ENCODE data around the gene NKX1-1.

Gene NKX1-1

DNA sequence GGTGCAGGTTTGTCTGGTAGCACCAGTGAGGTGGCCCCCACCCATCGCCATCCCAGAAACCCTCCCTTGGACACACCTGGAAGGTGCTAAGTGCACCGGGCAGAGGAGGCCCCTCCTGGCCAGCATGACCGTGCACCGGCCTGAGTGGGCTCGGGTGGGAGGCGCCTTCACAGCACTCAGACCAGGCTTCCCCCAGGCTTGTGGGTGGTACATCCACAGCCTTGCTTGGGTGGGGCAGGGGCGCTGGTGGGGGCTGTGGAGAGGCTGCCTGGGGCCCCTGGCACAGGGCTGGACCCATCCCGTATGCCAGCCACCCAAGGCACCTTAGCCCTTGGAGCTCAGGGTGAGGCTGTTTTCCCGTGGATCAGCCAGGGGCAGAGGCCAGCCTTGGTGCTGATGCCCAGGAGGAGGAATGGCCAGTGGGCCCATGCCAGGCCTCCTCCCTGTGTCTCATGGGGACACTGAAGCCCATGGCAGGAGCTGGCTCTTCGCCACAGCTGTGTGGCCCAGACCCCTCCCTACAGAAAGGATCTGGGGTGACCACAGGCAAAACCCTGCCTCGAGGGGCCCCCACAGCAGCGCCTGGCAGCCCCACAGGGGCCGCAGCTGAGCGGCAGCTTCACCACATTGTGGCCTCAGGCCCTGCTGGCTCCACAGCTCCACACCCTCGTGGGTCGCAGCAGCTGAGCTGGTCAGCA, 21.4 kb downstream of the NKX1-1 start:
- no peaks in the 10 kb centered on the region for H3K27me3 ChIP-seq (ENCODE audit: control insufficient read depth in 2 of 2, insufficient read depth in 2 of 2, low read length in 2 of 2)
- peaks cover 14 to 18% of the 10 kb centered on the region in 2 donors for H3K36me3 ChIP-seq (ENCODE audit: control insufficient read depth in 2 of 2, insufficient read depth in 2 of 2, low read length in 2 of 2)
- H3K27ac ChIP-seq (ENCODE audit: low read depth in 2 of 2, low read length in 2 of 2) = no peak overlapping the region
- H3K9ac ChIP-seq (ENCODE audit: low read depth in 1 of 2, low read length in 2 of 2) = no peak overlapping the region
- no peak overlapping the region for H3K4me3 ChIP-seq (ENCODE audit: low read length in 2 of 2)
- H3K4me1 ChIP-seq (ENCODE audit: control insufficient read depth in 2 of 2, insufficient read depth in 2 of 2, low read length in 2 of 2) = no peaks in the 10 kb centered on the region
- peaks cover 0 to 8% of the 10 kb centered on the region in 2 donors for H3K9me3 ChIP-seq (ENCODE audit: control insufficient read depth in 2 of 2, low read length in 2 of 2)

DNA sequence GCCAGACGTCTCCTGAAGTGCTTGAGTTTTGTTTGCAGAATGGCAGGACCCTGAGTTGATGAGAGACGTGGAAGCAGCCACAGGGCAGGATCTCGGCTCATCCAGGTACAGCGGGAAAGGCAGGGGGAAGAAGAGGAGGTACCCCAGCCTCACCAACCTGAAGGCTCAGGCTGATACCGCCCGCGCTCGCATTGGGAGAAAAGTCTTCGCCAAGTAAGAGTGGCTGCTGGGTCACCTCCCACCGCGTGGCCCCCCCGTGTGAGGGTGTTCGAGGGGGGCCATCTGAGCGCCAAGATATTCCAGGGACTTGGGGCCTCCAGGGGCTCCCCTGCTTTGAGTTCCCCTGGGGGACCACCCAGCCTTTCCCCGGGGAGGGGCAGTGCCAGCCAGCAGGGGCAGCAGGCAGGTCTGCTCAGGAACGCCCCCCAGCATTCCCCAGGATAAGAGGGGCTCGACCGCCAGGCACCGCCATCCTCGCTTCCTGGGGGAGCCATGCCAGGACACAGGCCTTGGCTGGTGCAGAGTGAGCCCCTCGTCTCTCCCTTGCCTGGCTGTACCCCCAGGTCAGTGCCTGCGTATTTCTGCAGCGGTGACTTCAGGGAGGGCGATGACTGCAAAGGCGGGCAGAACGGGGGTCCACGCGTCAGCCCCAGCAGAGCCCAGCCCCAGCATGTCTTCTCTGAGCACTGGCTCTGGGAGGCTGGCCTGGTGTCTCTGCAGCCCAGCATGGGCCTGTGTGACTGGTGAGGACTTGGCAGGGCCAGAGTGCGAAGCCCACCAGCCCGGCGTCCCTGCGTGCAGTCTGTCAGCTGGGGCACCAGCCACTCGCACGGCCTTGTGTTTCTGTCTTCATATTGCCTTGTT, 22.3 kb downstream of the NKX1-1 start:
- Histone ChIP-seq H3K9ac (ENCODE audit: low read depth in 1 of 2, low read length in 2 of 2) (no peak overlapping the region), H3K4me1 (ENCODE audit: control insufficient read depth in 2 of 2, insufficient read depth in 2 of 2, low read length in 2 of 2) (no peaks in the 10 kb centered on the region), H3K4me3 (ENCODE audit: low read length in 2 of 2) (no peak overlapping the region), H3K27me3 (ENCODE audit: control insufficient read depth in 2 of 2, insufficient read depth in 2 of 2, low read length in 2 of 2) (no peaks in the 10 kb centered on the region), H3K9me3 (ENCODE audit: control insufficient read depth in 2 of 2, low read length in 2 of 2) (peaks cover 0 to 8% of the 10 kb centered on the region in 2 donors), H3K27ac (ENCODE audit: low read depth in 2 of 2, low read length in 2 of 2) (no peak overlapping the region), H3K36me3 (ENCODE audit: control insufficient read depth in 2 of 2, insufficient read depth in 2 of 2, low read length in 2 of 2) (peaks cover 14 to 18% of the 10 kb centered on the region in 2 donors)

DNA sequence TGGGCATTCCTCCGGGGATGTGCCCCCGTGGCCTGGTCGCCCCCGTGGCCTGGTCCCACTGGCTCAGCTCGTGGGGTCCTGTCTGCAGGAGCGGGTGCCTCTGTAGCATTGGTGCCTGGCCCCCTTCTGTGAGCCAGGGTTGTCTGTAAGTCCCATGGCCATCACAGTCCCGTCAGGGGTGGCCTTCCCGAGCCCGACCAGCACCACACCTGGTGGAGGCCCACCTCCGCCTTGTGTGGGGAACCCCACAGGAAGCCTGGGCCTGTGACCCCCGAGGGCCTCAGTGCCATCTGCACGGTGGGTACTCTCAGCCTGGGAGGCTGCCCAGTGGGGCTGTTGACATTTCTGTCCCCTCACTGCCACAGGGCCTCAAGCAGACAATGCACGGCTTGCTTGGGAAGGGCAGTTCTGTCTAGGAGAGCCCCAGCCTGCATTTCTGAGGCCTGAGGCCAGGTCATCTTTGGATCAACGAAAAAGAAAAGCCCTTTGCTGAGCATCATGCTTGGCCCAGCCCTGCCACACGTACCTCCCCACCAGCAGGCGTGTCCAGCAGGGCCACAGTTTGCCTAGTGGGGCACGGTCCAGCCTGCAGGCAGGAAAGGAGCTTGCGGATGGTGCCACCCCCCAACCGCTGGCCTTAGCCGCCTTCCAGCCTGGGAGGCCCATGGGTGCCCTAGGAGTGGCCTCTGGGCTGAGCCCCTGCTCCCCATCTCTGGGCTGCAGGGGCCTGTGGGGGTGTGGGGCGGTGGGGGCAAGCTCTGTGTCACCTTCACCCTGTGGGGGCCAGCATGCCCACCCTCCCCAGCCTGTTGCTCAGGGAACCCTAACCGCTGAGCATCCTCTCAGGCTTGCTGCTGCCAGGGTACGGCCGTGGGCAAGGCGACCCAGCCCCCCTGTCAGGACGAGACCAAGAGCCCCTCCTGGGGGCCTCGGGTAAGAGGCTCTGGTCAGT, 23.2 kb downstream of the NKX1-1 start:
- no peaks in the 10 kb centered on the region for H3K4me1 ChIP-seq (ENCODE audit: control insufficient read depth in 2 of 2, insufficient read depth in 2 of 2, low read length in 2 of 2)
- H3K36me3 ChIP-seq (ENCODE audit: control insufficient read depth in 2 of 2, insufficient read depth in 2 of 2, low read length in 2 of 2) = peaks cover 14% of the 10 kb centered on the region in 2 donors
- H3K27me3 ChIP-seq (ENCODE audit: control insufficient read depth in 2 of 2, insufficient read depth in 2 of 2, low read length in 2 of 2) = no peaks in the 10 kb centered on the region
- H3K9me3 ChIP-seq (ENCODE audit: control insufficient read depth in 2 of 2, low read length in 2 of 2) = no peaks in the 10 kb centered on the region
- no peak overlapping the region for H3K27ac ChIP-seq (ENCODE audit: low read depth in 2 of 2, low read length in 2 of 2)
- no peak overlapping the region for H3K4me3 ChIP-seq (ENCODE audit: low read length in 2 of 2)
- no peak overlapping the region for H3K9ac ChIP-seq (ENCODE audit: low read depth in 1 of 2, low read length in 2 of 2)

DNA sequence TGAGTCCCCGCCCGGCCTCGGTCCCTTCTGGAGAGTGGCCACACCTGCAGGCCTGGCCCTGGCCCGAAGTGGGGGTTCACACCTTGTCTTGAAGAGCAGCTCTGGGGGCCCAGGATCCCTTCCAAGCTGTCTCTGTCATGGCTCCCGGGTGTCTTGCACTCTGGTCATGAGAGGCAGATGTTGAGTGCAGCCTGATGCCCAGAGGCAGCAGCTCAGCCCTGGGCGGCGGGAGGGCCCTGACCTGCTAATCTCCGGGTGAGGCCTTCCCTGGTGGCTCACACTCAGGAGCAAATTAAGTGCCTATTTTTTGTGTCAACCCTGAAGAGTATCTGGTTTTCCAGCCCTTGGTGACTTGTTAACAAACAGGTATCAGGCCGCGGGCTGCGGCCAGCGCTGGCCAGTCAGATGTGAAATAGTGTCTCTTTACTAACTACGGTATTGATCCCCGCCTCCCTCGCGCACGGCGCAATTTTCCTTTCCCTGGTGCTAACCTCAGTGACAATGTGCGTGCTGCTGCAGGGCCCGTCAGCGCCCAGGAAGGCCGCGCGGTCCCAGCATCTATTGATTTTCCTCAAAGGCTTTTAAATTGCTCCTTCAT, 24.2 kb downstream of the NKX1-1 start:
- Histone ChIP-seq H3K9me3 (ENCODE audit: control insufficient read depth in 2 of 2, low read length in 2 of 2) (no peaks in the 10 kb centered on the region), H3K36me3 (ENCODE audit: control insufficient read depth in 2 of 2, insufficient read depth in 2 of 2, low read length in 2 of 2) (peaks cover 10 to 14% of the 10 kb centered on the region in 2 donors), H3K9ac (ENCODE audit: low read depth in 1 of 2, low read length in 2 of 2) (no peak overlapping the region), H3K27ac (ENCODE audit: low read depth in 2 of 2, low read length in 2 of 2) (no peak overlapping the region), H3K4me3 (ENCODE audit: low read length in 2 of 2) (no peak overlapping the region), H3K27me3 (ENCODE audit: control insufficient read depth in 2 of 2, insufficient read depth in 2 of 2, low read length in 2 of 2) (no peaks in the 10 kb centered on the region), H3K4me1 (ENCODE audit: control insufficient read depth in 2 of 2, insufficient read depth in 2 of 2, low read length in 2 of 2) (no peaks in the 10 kb centered on the region)

DNA sequence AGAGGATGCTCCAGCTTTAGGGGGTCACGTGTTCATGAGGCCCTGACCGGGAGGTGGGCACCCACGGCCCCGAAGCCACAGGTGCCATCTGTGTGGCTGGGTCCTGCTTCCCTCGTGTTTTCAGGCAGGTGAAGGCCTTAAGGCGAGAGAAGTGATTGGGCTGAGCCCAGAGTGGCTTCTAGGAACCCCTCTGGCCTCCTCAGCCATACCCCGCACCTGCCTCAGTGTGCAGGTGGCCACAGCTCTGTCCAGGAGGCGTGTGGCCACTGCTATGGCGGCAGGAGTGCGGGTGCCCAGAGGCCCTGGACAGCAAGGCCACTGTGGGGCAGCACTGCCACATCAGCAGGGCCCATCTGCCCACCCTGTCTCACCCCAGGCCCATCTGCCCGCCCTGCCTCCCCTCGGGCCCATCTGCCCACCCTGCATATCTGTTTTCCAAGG, 25.0 kb downstream of the NKX1-1 start:
- H3K27me3 ChIP-seq (ENCODE audit: control insufficient read depth in 2 of 2, insufficient read depth in 2 of 2, low read length in 2 of 2) = no peaks in the 10 kb centered on the region
- no peak overlapping the region for H3K27ac ChIP-seq (ENCODE audit: low read depth in 2 of 2, low read length in 2 of 2)
- H3K4me1 ChIP-seq (ENCODE audit: control insufficient read depth in 2 of 2, insufficient read depth in 2 of 2, low read length in 2 of 2) = no peaks in the 10 kb centered on the region
- H3K9me3 ChIP-seq (ENCODE audit: control insufficient read depth in 2 of 2, low read length in 2 of 2) = no peaks in the 10 kb centered on the region
- no peak overlapping the region for H3K4me3 ChIP-seq (ENCODE audit: low read length in 2 of 2)
- peaks cover 9 to 12% of the 10 kb centered on the region in 2 donors for H3K36me3 ChIP-seq (ENCODE audit: control insufficient read depth in 2 of 2, insufficient read depth in 2 of 2, low read length in 2 of 2)
- H3K9ac ChIP-seq (ENCODE audit: low read depth in 1 of 2, low read length in 2 of 2) = no peak overlapping the region

DNA sequence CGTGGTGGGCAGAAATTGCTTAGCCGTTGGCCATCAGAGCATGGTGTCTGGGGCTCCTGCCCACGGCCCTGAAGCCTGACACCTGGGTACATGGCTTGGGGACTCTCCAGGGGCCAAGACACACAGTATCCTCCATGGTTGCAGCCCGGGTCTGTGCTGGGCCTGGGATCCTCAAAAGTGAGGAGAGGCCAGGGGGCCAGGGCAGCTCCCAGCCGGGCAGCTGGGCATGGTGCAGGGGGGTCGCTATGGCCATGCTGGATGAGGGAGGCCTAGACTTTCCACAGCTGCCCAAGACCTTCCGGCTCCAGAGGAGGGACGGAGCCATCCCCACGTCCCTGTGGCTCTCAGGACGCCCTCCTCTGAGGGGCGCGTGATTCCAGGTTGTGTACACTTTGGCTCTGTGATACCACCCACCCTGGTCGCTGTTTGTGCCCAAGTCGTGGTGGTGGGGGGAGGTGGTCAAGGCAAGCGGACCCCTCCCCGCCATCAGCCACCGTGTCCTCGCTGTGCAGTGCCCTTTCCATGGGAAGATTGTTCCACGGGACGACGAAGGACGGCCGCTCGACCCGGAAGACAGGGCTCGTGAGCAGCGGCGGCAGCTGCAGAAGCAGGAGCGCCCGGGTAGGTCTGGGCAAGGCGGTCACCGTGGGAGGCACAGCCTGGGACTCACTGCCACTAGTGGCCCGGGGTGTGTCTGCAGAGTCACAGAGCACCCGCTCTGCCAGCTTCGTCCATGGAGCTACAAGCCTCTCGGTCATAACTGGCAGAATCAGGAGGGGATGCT, 25.7 kb downstream of the NKX1-1 start:
- no peak overlapping the region for H3K27ac ChIP-seq (ENCODE audit: low read depth in 2 of 2, low read length in 2 of 2)
- no peaks in the 10 kb centered on the region for H3K27me3 ChIP-seq (ENCODE audit: control insufficient read depth in 2 of 2, insufficient read depth in 2 of 2, low read length in 2 of 2)
- no peak overlapping the region for H3K4me3 ChIP-seq (ENCODE audit: low read length in 2 of 2)
- peaks cover 6 to 9% of the 10 kb centered on the region in 2 donors for H3K36me3 ChIP-seq (ENCODE audit: control insufficient read depth in 2 of 2, insufficient read depth in 2 of 2, low read length in 2 of 2)
- H3K4me1 ChIP-seq (ENCODE audit: control insufficient read depth in 2 of 2, insufficient read depth in 2 of 2, low read length in 2 of 2) = no peaks in the 10 kb centered on the region
- no peaks in the 10 kb centered on the region for H3K9me3 ChIP-seq (ENCODE audit: control insufficient read depth in 2 of 2, low read length in 2 of 2)
- H3K9ac ChIP-seq (ENCODE audit: low read depth in 1 of 2, low read length in 2 of 2) = no peak overlapping the region

DNA sequence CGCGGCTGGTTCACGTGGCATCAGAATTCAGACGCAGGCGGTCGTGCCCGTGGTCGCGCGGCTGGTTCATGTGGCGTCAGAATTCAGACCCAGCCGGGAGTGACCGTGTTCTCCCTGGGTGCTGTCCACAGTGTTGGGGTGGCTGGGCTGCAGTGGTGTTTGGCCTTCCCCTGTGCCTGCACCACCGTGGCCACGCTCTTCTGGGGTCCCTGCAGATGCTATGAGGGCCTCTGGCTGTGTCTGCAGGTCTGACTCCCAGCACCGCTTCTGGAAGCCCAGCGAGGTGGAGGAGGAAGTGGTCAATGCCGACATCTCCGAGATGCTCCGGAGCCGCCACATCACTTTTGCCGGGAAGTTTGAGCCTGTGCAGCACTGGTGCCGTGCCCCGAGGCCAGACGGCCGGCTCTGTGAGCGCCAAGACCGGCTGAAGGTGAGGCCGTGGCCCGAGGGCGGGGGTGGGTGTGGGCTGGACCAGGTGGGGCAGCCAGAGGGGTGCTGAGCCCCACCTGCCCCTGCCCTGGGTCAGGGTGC, 26.4 kb downstream of the NKX1-1 start:
- Histone ChIP-seq H3K27ac (ENCODE audit: low read depth in 2 of 2, low read length in 2 of 2) (no peak overlapping the region), H3K36me3 (ENCODE audit: control insufficient read depth in 2 of 2, insufficient read depth in 2 of 2, low read length in 2 of 2) (peaks cover 6 to 9% of the 10 kb centered on the region in 2 donors), H3K4me1 (ENCODE audit: control insufficient read depth in 2 of 2, insufficient read depth in 2 of 2, low read length in 2 of 2) (no peaks in the 10 kb centered on the region), H3K27me3 (ENCODE audit: control insufficient read depth in 2 of 2, insufficient read depth in 2 of 2, low read length in 2 of 2) (no peaks in the 10 kb centered on the region), H3K9ac (ENCODE audit: low read depth in 1 of 2, low read length in 2 of 2) (no peak overlapping the region), H3K9me3 (ENCODE audit: control insufficient read depth in 2 of 2, low read length in 2 of 2) (no peaks in the 10 kb centered on the region), H3K4me3 (ENCODE audit: low read length in 2 of 2) (no peak overlapping the region)

DNA sequence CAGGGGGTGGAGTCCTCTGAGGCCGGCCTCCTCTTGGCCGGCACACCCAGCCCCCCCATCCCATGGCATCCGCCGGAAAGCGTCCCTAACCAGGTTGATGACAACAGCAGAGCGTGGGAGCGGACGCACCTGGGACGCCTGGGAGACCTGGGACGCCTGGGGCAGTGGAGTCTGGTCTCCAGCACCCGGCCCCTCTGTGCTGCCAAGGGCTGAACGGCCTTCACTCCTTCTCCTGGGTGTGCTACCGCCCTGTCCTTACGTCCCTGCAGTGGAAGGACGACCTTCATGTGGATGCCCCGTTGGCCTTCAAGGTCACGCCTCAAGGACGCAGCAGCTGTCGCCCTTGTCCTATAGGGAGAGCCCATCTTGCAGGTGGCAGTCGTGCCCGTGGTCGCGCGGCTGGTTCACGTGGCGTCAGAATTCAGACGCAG, 26.9 kb downstream of the NKX1-1 start:
- no peak overlapping the region for H3K4me3 ChIP-seq (ENCODE audit: low read length in 2 of 2)
- no peak overlapping the region for H3K9ac ChIP-seq (ENCODE audit: low read depth in 1 of 2, low read length in 2 of 2)
- H3K9me3 ChIP-seq (ENCODE audit: control insufficient read depth in 2 of 2, low read length in 2 of 2) = no peaks in the 10 kb centered on the region
- no peak overlapping the region for H3K27ac ChIP-seq (ENCODE audit: low read depth in 2 of 2, low read length in 2 of 2)
- peaks cover 5 to 9% of the 10 kb centered on the region in 2 donors for H3K36me3 ChIP-seq (ENCODE audit: control insufficient read depth in 2 of 2, insufficient read depth in 2 of 2, low read length in 2 of 2)
- H3K27me3 ChIP-seq (ENCODE audit: control insufficient read depth in 2 of 2, insufficient read depth in 2 of 2, low read length in 2 of 2) = no peaks in the 10 kb centered on the region
- H3K4me1 ChIP-seq (ENCODE audit: control insufficient read depth in 2 of 2, insufficient read depth in 2 of 2, low read length in 2 of 2) = no peaks in the 10 kb centered on the region
